Cardiac fibroblast (primary cell): ENCODE results near the gene VPS26C.
"Not testable (repeated sequence)": the region's sequence is repeated elsewhere in the genome, so short reads cannot be mapped to it uniquely, and the experiment has no call there.

Source experiments
- DNase-seq, 2 donors: peaks; one replicate each; pipeline versions ENCODE4 v3.0.0 to v3.0.0-alpha.2; 2010; ENCODE audit warnings: low read depth in 2 of 2
- H3K4me3 ChIP-seq, 2 donors: replicated peaks in 1 of 2; 1 replicate in 1 of 2; 2 replicates in 1 of 2; pipeline ENCODE4 v1.5.1; 2011; ENCODE audit warnings: low read depth in 2 of 2, low read length in 2 of 2, mild to moderate bottlenecking in 2 of 2, moderate library complexity in 1 of 2
- CTCF ChIP-seq: IDR thresholded peaks from one replicate; pipeline ENCODE4 v1.5.1; 2011; ENCODE audit warnings: low read depth, mild to moderate bottlenecking, low read length, inconsistent platforms

The VPS26C gene

GRCh38 chr21:37267269-37268185 lies at the start of gene VPS26C:
VPS26C (minus strand) TSS chr21:37267334; CDS start chr21:37267294, 40 bp downstream.
- peak; percentile 99 to 100 for DNase-seq
- no peak for TF ChIP-seq CTCF
- peak within 1 kb of the TSS; percentile 65 to 86 for H3K4me3 ChIP-seq

GRCh38 chr21:37316072-37316471 lies 48.9 kb upstream of the VPS26C start:
- not testable (repeated sequence) for DNase-seq, H3K4me3 ChIP-seq

GRCh38 chr21:37300114-37300751 lies 33.1 kb upstream of the VPS26C start:
- DNase-seq, result no peak
- TF ChIP-seq CTCF, result no peak
- H3K4me3 ChIP-seq, result no peak overlapping the region

- H3K4me3 ChIP-seq, result no peak overlapping the region
- TF ChIP-seq CTCF, result no peak
- DNase-seq, result no peak
Observed at GRCh38 chr21:37297364-37297763, 30.2 kb upstream of the VPS26C start.

GRCh38 chr21:37294679-37295078 lies 27.5 kb upstream of the VPS26C start:
- no peak for TF ChIP-seq CTCF
- DNase-seq, result peak in 1 of 2 donors; percentile 47

GRCh38 chr21:37292941-37293340 lies 25.8 kb upstream of the VPS26C start:
- no peak overlapping the region for H3K4me3 ChIP-seq
- TF ChIP-seq CTCF, result no peak
- DNase-seq, result peak; percentile 44 to 83

More at GRCh38 chr21:37294679-37295078, 27.5 kb upstream of the VPS26C start:
- no peak overlapping the region for H3K4me3 ChIP-seq

GRCh38 chr21:37292041-37292440 lies 24.9 kb upstream of the VPS26C start:
- TF ChIP-seq CTCF, result no peak
- H3K4me3 ChIP-seq, result no peak overlapping the region
- DNase-seq, result no peak

GRCh38 chr21:37283191-37283710 lies 16.1 kb upstream of the VPS26C start:
- H3K4me3 ChIP-seq, DNase-seq: not testable (repeated sequence)

- not testable (repeated sequence) for DNase-seq, H3K4me3 ChIP-seq
Observed at GRCh38 chr21:37282602-37283001, 15.5 kb upstream of the VPS26C start.
